PC-3 (cell line): ENCODE measurements around the gene HSFX1. TPM values are rescaled to one million over a fixed set of nuclear protein-coding genes. Genes with fewer than 3 reads are reported as not detected.
"Not testable (repeated sequence)": the region's sequence is repeated elsewhere in the genome, so short reads cannot be mapped to it uniquely, and the experiment has no call there.

Source experiments
- ATAC-seq: fragments of 200-7000 bp; cut with Tn5 transposase; 2 replicates; pipeline ENCODE4 v1.9.1; 2020; ENCODE audit warnings: mild to moderate bottlenecking, moderate library complexity
- BruUV-seq: library from RNA; stranded (reverse); fragments of 400-500 nt; replicated peaks from 2 replicates; lab custom pipeline; 2021; lab: Mats Ljungman, UMichigan
- CTCF ChIA-PET: fragments of 300-600 bp; sonication (Branson Sonifier 250); formaldehyde crosslinking; loops from one replicate; lab custom pipeline; 2022; ENCODE audit warnings: antibody characterized with exemption; lab: Charles Lee
- POLR2A ChIA-PET: fragments of 300-600 bp; sonication (Branson Sonifier 250); formaldehyde crosslinking; loops from one replicate; lab custom pipeline; 2022; ENCODE audit warnings: antibody characterized with exemption; ENCODE audit not compliant: unreplicated experiment; lab: Charles Lee
- DNase-seq: peaks from one replicate; pipeline ENCODE4 v3.0.0-alpha.2; 2015
- H2AFZ ChIP-seq: fragments of 300-600 bp; sonication (generic); 2 replicates; pipeline ENCODE4 v1.6.0; 2016; ENCODE audit warnings: antibody characterized with exemption, low read length
- H3F3A ChIP-seq: fragments of 300-600 bp; sonication (generic); one replicate; pipeline ENCODE4 v1.6.0; 2017; ENCODE audit warnings: antibody characterized with exemption, low read length, control low read depth, mild to moderate bottlenecking; ENCODE audit not compliant: unreplicated experiment
- H3K27ac ChIP-seq: fragments of 300-600 bp; sonication (generic); 2 replicates; pipeline ENCODE4 v1.5.1; 2016; ENCODE audit warnings: mild to moderate bottlenecking, low read length
- H3K27me3 ChIP-seq: fragments of 300-600 bp; sonication (generic); 2 replicates; pipeline ENCODE4 v1.6.1; 2016; ENCODE audit warnings: low read length, mixed read lengths
- H3K36me3 ChIP-seq: fragments of 300-600 bp; sonication (generic); 2 replicates; pipeline ENCODE4 v1.6.1; 2016; ENCODE audit warnings: low read depth, mixed run types, low read length, mixed read lengths
- H3K4me1 ChIP-seq: fragments of 300-600 bp; sonication (generic); 2 replicates; pipeline ENCODE4 v1.5.1; 2016; ENCODE audit warnings: low read length; ENCODE audit not compliant: insufficient read depth
- H3K4me2 ChIP-seq: fragments of 300-600 bp; sonication (generic); 2 replicates; pipeline ENCODE4 v1.6.0; 2016; ENCODE audit warnings: low read length
- H3K4me3 ChIP-seq: fragments of 300-600 bp; sonication (generic); 2 replicates; pipeline ENCODE4 v1.5.1; 2016; ENCODE audit warnings: mild to moderate bottlenecking, low read length, mixed read lengths
- H3K79me2 ChIP-seq: fragments of 300-600 bp; sonication (generic); 2 replicates; pipeline ENCODE4 v1.6.1; 2017; ENCODE audit warnings: low read length, mixed read lengths
- H3K9ac ChIP-seq: fragments of 300-600 bp; sonication (generic); 2 replicates; pipeline ENCODE4 v1.6.0; 2016; ENCODE audit warnings: mild to moderate bottlenecking, low read length
- H3K9me2 ChIP-seq: fragments of 300-600 bp; sonication (generic); replicated peaks from 2 replicates; pipeline ENCODE4 v1.6.1; 2016; ENCODE audit warnings: mixed run types, low read length, mixed read lengths
- H3K9me3 ChIP-seq: fragments of 300-600 bp; sonication (generic); 2 replicates; pipeline ENCODE4 v1.6.1; 2016; ENCODE audit warnings: low read length, mixed read lengths
- H4K20me1 ChIP-seq: fragments of 300-600 bp; sonication (generic); 2 replicates; pipeline ENCODE4 v1.6.1; 2016; ENCODE audit warnings: low read length, mixed read lengths
- EZH2 ChIP-seq: fragments of 300-600 bp; sonication (generic); IDR thresholded peaks from one replicate; pipeline ENCODE4 v1.6.1; 2017; ENCODE audit warnings: antibody characterized with exemption, mild to moderate bottlenecking, low read length; ENCODE audit not compliant: unreplicated experiment
- EZH2phosphoT487 ChIP-seq: fragments of 300-600 bp; sonication (generic); IDR thresholded peaks from 2 replicates; pipeline ENCODE4 v1.6.1; 2018; ENCODE audit warnings: mild to moderate bottlenecking, antibody characterized with exemption, low read length, borderline replicate concordance
- intact Hi-C: fragments of 100-400 bp; cut with micrococcal nuclease; formaldehyde crosslinking; loops from 2 replicates; pipeline ENCODE4 v1.9.0; 2023
- total RNA-seq: library from RNA; depleted of rRNA; stranded (reverse); fragments of >200 nt; gene quantifications from 2 replicates; pipeline ENCODE4 v1.2.3, GENCODE V29; 2014
- TF ChIP-seq, protein P1 (sequence below): fragments of 300-600 bp; sonication (generic); conservative IDR thresholded peaks from 2 replicates; pipeline ENCODE4 v1.5.1; 2017; ENCODE audit warnings: antibody characterized with exemption, low read depth, mild to moderate bottlenecking, low read length

The HSFX1 gene
- total RNA-seq, 1 experiment from 2014 or later: 0.11 TPM

DNA sequence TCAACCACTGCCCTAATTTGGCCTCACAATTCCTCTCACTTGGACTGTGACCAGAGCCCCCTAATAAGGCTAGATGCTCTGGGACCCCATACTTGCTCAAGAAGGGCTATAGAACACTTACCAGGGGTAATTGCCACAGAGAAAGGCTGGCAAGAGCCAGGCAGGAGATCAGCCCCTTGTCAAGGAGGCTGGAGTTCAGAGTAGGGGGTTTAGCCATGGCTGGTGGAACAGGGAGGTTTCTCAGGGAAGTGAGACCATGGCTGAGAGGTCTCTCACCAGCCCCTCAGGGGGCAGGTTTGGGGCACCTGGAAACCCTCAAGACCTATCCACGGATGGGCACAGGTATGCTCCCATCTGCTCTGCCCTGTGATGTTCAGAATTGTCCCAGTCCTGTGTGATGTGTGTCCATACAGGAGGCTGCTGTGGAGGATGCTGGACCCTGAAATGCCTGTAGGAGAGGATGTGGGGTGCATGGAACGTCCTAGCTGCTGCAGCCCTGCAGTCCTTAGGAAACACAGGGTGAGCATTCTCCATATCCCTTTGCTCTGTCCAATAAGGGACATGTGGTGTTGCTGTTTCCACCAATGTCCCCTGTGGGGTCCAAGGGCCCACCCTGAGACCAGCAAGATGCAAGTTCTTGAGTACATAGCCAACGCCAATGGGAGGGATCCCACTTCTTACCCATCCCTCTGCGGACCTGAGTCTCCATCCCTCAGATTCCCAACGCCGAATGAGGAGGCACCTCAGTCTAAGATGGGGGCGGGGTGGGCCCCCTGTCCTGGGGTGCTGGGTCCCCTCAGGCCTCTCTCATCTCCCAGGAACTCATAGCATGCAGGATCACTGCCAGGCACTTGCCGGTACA is 16.4 kb upstream of the HSFX1 start:
- Histone ChIP-seq H3K36me3 (no peaks in the 10 kb centered on the region), H3K9me3 (no peaks in the 10 kb centered on the region), H3K9me2 (no peaks in the 10 kb centered on the region), H3K4me1 (no peaks in the 10 kb centered on the region), H3K27ac (no peak overlapping the region), H3K27me3 (peaks cover 18% of the 10 kb centered on the region), H3K4me3 (no peak overlapping the region), H3K4me2 (no peak overlapping the region), H3K9ac (no peak overlapping the region), H4K20me1 (no peaks in the 10 kb centered on the region), H2AFZ (no peak overlapping the region), H3K79me2 (no peaks in the 10 kb centered on the region), H3F3A (no peaks in the 10 kb centered on the region)
- ChIA-PET POLR2A (no interaction called here), CTCF (no interaction called here)
- DNase-seq (no peak), ATAC-seq (no peak)
- BruUV-seq: no TSS peak
- intact Hi-C loops: no loop called here
- TF ChIP-seq EZH2phosphoT487 (no peak), EZH2 (no peak)
- TF ChIP-seq, protein P1, sequence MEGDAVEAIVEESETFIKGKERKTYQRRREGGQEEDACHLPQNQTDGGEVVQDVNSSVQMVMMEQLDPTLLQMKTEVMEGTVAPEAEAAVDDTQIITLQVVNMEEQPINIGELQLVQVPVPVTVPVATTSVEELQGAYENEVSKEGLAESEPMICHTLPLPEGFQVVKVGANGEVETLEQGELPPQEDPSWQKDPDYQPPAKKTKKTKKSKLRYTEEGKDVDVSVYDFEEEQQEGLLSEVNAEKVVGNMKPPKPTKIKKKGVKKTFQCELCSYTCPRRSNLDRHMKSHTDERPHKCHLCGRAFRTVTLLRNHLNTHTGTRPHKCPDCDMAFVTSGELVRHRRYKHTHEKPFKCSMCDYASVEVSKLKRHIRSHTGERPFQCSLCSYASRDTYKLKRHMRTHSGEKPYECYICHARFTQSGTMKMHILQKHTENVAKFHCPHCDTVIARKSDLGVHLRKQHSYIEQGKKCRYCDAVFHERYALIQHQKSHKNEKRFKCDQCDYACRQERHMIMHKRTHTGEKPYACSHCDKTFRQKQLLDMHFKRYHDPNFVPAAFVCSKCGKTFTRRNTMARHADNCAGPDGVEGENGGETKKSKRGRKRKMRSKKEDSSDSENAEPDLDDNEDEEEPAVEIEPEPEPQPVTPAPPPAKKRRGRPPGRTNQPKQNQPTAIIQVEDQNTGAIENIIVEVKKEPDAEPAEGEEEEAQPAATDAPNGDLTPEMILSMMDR: no peak

DNA sequence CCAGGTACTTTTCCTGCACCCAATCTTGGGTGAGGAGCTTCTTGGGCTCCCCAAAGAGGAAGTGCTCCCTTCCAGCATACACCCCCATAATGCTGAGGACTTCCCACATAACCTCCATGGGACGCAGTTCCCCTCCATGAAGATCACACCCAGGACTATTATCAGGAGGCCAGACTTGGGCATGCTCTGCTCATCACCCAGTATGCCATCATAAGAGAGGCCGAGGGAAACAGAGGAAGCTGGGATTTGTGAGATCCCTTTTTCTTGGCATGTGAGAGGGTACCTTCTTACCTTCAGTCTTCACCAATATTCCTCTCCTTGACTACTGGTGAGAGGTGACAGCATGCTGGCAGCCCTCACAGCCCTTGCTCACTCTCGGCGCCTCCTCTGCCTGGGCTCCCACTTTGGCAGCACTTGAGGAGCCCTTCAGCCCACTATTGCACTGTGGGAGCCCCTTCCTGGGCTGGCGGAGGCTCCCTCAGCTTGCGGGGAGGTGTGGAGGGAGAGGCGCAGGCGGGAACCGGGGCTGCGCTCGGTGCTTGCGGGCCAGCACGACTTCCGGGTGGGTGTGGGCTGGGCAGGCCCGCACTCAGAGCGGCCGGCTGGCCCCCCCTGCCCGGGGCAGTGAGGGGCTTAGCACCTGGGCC is 15.7 kb upstream of the HSFX1 start:
- H3K9me3 ChIP-seq: no peaks in the 10 kb centered on the region
- ATAC-seq: no peak
- H4K20me1 ChIP-seq: no peaks in the 10 kb centered on the region
- H3K4me1 ChIP-seq: no peaks in the 10 kb centered on the region
- no peak overlapping the region for H3K27ac ChIP-seq
- TF ChIP-seq, protein P1: no peak
- TF ChIP-seq EZH2phosphoT487: no peak
- no peak for TF ChIP-seq EZH2
- BruUV-seq: no TSS peak
- no peak overlapping the region for H3K4me3 ChIP-seq
- CTCF ChIA-PET: no interaction called here
- H3F3A ChIP-seq: no peaks in the 10 kb centered on the region
- H3K9ac ChIP-seq: no peak overlapping the region
- no peaks in the 10 kb centered on the region for H3K9me2 ChIP-seq
- H3K79me2 ChIP-seq: no peaks in the 10 kb centered on the region
- no peaks in the 10 kb centered on the region for H3K36me3 ChIP-seq
- peaks cover 13% of the 10 kb centered on the region; the same call in 1 of the 2 replicates for H3K27me3 ChIP-seq
- POLR2A ChIA-PET: no interaction called here
- H2AFZ ChIP-seq: no peak overlapping the region
- intact Hi-C loops: no loop called here
- no peak overlapping the region for H3K4me2 ChIP-seq
- no peak for DNase-seq

DNA sequence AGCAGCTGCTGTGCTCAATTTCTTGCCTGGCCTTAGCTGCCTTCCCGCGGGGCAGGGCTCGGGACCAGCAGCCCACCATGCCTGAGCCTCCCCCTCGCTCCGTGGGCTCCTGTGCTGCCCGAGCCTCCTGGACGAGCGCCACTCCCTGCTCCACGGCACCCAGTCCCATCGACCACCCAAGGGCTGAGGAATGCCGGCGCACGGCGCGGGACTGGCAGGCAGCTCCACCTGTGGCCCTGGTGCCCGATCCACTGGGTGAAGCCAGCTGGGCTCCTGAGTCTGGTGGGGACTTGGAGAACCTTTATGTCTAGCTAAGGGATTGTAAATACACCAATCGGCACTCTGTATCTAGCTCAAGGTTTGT is 15.2 kb upstream of the HSFX1 start:
- H3K27me3 ChIP-seq: peaks cover 13% of the 10 kb centered on the region; the same call in 1 of the 2 replicates
- H3K4me2 ChIP-seq, intact Hi-C loops: not testable (repeated sequence)

More for the DNA sequence above, 15.2 kb upstream of the HSFX1 start:
- H3F3A ChIP-seq, H3K4me1 ChIP-seq, H3K9me3 ChIP-seq, H4K20me1 ChIP-seq, POLR2A ChIA-PET, H3K79me2 ChIP-seq, H3K27ac ChIP-seq, DNase-seq, H3K36me3 ChIP-seq, BruUV-seq, H3K4me3 ChIP-seq, CTCF ChIA-PET, ATAC-seq, H3K9me2 ChIP-seq, H3K9ac ChIP-seq, H2AFZ ChIP-seq: not testable (repeated sequence)
